Activated naive CD4-positive, alpha-beta T cell treated with anti-CD3 and anti-CD28 coated beads, Interleukin-2, amount 50 U/mL, for 16 hours (primary cell): ENCODE measurements around the gene SLTM.
"Not testable (repeated sequence)": the region's sequence is repeated elsewhere in the genome, so short reads cannot be mapped to it uniquely, and the experiment has no call there.

Source experiments
- DNase-seq: peaks from one replicate; pipeline ENCODE4 v3.0.0-alpha.2; 2020

SLTM gene

DNA sequence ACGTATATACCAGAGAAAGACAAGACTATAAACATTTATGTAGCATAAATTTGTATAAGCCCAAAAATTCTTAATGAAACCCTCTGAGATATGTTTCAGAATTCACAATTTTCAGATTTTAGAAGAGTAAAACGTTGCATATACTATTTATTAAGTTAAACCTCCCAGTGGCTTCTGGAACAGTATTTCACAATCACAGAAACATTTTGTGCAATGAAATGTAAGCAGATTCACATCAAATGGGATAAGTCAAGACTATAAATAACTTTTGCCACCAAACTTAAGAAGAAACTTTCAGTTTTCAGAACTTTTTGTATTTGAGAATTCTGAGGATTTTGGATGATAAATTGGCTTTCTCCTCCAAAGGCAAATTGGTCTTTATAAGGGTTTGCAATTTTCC is 9.2 kb downstream of the SLTM start:
- DNase-seq = no peak

DNA sequence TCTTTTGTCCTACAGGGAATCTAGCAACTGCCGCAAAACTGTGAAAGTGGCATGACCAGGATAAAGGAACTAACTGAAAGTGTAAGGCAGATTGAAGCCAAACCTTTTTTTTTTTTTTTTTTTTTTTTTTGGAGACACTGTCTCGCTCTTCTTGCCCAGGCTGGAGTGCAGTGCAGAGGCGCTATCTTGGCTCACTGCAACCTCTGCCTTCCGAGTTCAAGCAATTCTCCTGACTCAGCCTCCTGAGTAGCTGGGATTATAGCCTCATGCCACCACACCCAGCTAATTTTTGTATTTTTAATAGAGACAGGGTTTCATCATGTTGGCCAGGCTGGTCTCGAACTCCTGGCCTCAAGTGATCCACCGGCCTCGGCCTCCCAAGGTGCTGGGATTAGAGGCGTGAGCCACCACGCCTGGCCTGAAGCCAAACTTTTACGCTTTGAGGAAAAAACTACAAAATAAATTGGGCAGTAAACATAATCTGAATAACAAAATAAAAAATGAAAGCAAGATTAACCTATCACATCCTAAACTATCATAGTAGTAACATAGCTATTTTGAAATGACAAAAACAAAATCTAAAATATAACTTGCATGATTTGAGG is 9.7 kb downstream of the SLTM start:
- DNase-seq = no peak

DNA sequence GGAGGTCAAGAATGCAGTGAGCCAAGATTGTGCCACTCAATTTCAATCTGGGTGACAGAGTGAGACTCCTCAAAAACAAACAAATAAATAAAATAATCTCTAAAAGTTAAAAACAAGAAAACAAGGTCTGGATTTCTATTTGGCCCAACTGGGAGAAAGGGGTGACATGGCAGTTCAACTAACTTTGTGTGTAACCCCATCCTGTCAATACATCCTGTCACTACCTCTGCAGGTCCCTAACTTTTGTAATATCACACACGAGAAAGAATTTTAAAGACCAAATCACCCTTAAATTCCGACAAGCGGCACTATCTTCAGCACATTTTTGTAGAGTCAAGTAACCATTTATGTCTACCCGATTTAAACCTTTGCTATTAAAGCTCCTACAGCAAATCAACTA is 10.2 kb downstream of the SLTM start:
- no peak for DNase-seq

DNA sequence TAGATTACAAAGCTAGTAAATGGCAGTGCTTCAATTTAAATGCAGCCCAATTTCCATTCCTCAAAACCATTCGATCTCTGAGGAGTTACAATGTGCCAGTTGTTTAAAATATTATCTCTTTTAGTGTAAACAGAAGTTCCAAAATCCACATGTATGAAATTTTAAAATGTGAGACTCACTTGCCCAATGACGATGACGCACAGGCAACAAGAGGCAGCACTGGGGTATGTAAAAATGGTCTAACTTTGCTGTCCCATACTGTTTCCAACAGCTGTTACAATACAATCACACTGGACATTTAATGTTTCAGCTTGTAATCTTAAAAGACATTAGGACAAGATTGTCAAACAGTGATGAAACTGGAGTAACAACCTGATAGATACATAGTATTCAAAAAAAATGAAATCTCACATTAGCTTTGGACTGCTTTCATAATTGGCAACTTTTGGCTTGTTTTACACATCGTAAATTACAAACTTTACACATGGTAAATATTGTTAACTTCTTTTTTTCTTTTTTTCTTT is 12.2 kb downstream of the SLTM start:
- DNase-seq = no peak

DNA sequence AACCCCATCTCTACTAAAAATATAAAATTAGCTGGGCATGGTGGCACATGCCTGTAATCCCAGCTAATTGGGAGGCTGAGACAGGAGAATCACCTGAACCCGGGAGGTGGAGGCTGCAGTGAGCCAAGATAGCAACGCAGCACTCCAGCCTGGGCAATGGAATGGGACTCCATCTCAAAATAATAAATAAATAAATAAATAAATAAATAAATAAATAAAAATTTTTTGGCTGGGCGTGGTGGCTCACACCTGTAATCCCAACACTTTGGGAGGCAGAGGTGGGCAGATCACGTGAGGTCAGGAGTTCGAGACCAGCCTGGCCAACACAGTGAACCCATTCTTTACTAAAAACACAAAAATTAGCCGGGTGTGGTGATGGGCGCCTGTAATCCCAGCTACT is 13.0 kb downstream of the SLTM start:
- DNase-seq = not testable (repeated sequence)

DNA sequence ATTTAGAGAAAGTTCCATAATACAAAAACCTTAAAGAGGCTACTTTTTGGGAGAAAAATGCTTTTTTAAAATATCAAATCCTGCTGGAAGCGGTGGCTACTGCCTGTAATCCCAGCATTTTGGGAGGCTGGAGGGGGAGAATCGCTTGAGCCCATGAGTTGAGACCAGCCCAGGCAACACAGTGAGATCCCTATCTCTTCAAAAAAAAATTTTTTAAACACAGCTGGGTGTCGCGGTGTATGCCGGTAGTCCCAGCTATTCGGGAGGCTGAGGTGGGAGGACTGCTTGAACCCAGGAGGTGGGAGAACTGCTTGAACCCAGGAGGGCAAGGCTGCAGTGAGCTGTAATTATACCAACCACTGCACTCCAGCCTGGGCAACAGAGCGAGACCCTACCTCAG is 14.2 kb downstream of the SLTM start:
- DNase-seq = no peak

DNA sequence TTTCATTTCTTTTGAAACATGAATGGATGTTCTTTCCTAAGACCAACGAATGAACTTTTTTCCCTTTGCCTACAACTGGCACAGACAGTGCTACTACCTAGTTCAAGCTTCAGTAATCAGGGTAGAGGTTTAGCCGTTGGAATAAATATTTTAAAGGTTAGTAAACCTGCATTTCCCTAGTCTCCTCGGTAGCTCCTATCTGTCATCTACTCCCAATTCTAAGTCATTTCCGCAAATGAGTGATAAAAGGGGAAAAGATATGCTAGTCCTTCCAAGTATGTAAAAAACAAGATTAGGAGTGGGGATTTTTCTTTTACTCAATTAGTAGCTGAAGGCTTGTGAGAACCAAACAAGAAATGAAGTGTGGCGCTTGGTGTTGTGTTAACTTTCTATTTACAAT is 15.2 kb downstream of the SLTM start:
- no peak for DNase-seq

DNA sequence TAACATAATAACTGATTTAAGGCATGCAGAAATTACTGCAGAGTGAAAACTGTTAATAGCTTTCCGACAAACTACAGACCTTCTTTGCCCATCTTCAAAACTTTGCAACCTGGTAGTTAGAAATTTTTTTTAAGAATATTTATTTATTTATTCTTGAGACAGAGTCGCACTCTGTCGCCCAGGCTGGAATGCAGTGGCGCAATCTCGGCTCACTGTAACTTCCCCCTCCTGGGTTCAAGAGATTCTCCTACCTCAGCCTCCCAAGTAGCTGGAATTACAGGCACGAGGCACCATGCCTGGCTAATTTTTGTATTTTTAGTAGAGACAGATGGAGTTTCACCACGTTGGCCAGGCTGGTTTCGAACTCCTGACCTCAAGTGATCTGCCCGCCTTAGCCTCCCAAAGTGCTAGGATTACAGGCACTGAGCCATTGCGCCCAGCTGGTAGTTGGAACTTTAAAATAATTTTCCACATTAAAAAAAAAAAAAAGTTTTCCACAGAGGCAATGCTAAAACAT is 15.8 kb downstream of the SLTM start:
- not testable (repeated sequence) for DNase-seq

DNA sequence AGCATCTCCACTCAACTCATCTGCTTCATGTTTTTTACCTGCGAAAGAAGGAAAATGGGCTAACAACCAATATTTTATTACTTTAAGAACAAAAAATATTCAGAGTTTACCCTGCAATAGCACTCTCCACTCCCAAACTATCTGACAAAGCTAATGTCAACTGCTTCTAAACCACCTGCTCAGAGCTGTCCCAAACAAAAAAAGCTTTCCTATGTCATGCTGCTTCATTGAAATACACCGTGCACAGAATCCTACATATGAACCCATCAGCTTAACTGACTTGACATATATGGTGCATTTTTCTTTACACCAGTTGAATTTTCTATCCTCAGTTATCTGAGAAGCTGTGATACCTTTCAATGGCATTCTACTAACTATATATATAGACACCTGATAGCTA is 16.5 kb downstream of the SLTM start:
- no peak for DNase-seq

DNA sequence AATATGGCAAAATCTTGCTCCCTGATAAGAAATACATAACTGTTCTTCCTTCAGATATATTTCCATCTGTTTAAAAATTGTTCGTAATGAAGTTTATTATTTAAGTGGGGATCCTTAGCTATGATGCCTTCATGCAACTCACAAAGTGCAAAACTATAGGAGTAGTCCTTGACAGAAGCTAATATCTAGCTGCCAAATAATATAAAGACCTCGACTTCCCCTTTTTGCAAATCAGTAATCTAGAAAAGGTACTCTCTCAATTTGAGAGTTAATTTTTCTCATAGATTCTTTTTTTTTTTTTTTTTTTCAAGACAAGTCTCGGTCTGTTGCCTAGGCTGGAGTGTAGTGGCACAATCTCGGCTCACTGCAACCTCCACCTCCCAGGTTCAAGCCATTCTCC is 23.0 kb downstream of the SLTM start:
- DNase-seq = no peak

DNA sequence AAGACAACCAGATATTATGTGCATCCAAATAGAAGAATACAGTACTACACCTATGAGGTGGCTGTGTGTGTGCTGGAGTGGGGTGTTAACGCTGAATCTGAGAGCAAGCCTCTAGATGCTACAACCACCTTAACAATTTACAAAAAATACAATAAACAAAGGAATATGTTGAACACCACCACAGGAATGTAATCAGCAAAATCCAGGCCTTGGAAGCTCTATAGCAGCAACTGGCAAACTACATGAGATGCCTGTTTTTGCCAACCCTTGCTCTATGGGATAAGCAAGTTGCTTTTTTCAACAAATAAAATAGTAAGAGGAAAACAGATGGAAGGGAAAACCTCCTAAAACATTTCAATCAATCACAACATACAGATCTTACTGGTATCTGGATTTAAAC is 23.9 kb downstream of the SLTM start:
- no peak for DNase-seq

DNA sequence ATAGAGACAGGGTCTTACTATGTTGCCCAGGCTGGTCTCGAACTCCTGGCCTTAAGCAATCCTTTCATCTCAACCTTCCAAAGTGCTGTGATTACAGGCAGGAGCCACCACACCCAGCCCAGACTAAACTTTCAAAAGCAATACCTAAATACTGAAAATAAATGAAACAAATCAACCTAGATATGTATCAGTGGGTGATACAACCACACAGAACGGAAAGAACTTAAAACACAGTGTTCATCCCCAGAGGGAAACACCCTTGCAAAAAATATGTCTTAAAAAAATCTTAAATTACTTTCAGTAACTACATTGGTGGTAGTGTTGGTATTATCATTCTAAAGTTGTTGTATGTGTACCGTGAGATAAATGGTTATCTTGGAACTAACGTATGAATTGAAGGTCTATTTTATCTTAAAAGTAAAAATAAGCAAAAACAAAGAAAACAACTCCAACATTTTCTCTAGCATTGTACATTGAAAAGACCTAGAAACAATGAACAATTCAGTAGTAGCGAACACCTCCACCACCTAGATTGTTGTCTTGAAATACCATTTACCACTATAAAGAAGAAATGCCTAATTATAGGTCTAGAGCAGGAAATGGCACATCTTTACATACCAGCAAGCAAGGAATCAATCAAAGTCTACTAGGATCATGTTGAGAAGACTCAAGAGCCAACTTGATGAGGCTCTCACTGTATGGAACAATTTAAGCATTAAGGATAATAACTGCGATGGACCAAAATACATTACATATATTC is 24.7 kb downstream of the SLTM start:
- no peak for DNase-seq

DNA sequence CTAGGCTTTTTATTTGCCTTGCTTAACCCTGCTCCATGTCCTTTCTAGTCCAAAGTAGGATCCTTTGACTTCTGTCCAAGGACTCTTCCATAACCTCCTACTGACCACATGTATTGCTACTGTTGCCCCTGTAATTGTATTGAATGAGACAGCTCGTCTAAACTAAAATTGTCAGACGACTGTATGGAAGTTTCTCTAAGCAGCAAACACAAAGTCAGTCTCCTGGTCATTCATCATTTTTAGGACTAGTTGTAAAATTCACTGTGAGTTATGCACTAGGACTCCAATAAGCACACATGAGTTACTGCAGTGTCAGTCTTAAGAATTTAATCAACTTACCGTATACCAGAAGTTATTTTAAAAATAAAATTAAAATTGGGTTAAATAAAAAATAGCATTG is 32.8 kb downstream of the SLTM start:
- no peak for DNase-seq

DNA sequence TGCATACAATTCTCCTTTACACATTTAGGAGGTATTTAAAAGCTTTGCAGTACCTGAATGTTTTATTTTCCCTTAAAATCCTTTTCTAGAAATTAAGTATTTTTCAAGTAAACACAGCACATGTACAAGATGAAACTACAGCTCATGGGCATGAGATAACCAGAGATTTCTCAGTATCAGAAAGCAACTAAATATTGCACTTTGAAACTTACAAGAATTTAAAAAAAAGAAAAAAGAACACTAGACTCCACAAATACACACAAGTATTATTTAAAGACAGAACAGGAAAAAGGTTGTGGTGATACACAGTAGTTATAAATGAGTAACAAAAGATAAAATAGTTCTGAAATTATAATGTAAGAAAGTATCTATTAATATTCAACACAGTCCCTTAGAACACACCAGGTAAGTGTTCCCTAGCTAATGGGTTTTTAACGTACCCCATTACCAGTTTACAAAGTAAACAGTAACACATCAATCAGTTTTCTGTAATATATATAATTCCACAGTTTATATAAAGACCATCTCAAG is 35.3 kb downstream of the SLTM start:
- DNase-seq = no peak

DNA sequence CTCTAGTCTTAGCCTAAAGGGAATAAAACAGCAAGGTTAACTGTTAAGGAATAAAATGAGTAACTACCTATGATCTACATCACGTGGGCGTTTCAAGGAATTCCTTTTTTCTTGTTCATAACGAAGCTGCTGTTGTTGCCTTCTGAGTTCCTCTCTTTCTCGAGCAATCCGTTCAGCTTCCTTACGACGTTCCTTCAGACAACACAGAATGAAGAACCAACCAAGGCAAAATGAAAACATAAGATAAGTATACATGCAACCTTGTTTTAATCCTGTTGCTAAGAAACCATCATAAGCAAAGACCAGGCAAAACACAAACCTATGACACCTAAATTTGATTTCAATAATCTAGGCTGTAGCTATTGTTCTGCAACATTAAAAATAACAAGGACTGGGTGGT is 44.1 kb downstream of the SLTM start:
- no peak for DNase-seq

DNA sequence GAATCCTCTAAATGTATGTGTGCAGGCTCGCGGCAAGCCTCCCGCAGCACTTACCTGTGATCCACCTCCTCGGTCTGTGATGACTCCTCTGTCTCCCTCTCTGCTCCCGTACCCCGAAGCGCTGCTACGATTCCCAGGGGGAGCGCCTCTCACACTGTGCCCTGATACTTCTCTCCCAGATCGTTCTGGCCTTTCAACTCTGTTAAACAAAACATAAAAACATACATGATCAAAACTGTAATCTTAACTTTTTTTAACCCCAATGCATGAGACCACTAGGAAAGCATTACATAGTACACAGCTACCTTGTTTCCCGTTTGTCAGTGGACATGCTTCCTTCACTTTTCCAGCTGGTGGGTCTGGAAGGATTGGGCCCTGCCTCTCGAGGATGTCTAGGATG is 46.6 kb downstream of the SLTM start:
- DNase-seq = no peak

DNA sequence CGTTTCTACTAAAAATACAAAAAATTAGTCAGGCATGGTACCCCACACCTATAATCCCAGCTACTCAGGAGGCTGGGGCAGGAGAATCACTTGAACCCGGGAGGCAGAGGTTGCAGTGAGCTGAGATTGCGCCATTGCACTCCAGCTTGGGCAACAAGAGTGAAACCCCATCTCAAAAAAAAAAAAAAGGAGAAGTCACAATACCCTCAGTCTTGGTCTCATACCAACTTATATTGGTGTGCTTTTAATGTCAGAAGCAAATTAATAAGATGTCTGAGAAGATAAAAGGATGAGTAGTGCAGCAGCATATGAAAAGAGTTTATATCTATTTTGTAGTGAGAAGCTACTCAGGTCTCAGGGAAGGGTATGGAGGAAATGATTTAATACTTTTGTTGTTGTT is 49.6 kb downstream of the SLTM start:
- not testable (repeated sequence) for DNase-seq

DNA sequence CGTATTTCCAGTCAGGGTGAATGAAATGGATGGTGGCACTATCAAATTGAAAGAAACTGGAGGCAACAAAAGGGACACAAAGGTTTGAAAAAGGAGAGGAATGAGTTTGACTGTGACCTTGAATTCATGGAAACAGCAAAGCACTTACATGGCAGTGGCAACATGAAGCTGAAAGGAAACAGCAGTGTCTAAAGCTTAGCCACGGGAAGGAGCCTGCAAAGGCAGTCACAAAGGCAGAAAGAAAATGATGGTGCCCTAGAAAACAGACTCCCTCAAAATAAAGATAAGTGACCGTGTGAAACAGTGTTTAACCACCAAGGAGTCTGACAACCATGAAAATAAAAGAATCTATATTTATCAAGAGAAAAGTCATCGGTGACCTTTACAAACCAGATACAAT is 51.2 kb downstream of the SLTM start:
- DNase-seq = no peak

DNA sequence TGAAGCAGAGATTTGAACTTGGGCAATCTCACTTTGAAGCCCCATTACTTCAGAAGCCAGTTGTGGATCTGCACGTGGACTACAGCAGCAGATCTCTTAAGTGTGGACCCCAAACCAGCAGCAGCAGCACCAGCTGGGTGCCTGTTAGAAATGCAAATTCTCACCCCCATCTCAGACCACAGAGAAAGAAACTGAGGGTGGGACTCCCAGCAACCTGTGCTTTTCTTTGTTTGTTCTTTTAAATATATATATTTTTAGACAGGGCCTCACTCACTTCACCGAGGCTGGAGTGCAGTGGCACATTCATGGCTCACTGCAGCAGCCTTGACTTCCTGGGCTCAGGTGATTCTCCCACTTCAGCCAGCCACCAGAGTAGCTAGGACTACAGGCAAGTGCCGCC is 53.2 kb downstream of the SLTM start:
- no peak for DNase-seq

DNA sequence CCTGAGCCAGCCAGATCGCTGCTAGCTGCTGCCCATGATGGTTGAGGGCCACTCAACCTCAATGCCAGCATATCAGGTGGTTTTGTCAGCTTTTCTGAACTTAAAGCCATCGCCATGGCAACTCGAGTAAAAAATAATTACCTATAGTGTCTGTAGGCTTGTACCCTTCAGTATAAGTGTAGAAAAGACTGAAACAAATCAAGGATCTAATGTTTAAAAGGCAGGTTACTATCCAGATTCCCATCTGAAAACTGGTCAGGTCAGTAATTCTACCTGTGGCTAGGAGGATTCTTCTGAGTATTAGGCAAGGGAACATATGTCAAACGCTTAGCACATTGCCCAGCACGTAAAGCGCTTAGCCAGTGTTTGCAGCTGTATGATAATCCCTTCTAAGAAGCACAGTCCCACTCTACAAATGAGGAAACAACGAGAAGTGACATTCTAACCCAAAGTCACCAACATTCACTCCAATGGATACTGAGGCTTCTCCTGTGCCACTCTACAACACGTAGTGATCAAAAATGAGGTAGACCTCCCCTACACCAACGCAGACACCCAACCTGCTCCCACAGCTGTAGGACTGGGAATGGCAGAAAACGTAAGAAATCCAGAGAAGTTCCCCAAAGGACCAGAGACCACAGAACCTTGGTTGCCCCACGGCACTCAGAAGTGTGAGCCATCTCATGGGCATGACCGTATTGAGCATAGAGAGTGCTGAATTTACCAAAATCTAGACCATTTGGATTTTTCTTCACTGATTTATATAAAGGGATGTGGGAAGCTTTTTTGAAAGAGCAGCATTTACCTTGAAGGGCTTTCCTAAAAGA is 55.3 kb downstream of the SLTM start:
- no peak for DNase-seq

DNA sequence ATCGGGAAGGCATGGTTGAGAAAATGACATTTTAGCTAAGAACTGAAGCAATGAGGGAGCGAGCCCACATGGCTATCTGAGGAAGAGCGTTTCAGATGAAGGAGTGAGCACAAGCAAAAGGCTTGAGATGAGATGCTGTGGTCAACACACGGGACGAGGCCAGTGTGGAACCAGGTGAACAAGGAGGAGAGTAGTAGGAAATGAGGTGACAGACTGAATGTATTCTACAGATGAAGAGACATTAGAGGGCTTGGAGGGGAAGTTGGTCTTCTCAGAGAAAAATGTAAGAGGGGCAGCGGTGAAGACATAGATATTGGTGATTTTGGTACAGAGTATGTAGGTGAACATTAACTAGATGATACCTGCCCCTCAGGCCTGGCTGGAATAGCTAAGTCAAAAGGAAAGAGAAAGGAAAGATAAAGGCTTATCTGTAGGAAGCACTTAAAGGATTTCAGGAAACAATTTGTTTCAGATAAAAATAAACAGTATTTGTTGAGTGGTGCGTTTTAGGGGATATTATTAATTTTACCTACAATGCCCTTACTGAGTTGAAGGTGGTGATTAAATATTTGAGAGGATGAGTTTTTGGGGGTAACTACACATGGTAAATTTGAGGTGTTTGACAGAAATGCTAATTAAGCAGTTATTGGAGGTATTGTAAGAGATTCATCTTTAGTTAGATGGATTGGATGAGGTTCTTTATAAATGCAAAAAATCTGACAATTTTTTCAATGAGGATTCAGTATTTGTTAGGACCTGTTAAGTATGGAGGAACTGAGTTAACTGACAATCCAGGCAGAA is 57.0 kb downstream of the SLTM start:
- no peak for DNase-seq

DNA sequence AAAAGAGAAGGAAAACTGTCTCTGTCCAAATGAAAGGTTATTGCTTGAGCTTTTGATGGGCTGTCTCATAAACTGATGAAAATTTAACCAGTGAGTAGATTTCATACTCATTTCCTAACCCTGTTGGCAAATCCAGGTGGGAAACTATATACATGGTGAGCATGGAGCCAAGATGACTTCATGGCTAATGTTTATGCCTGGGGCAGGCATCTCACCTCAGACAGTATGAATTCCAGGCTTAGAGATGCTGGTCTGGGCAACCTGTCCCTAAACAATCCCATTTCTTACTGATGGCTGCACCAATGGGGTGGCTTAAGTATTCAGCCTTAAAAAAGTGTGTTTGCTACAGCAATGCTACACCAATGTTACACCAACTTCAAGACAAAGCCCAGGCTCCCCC is 58.1 kb downstream of the SLTM start:
- no peak for DNase-seq

DNA sequence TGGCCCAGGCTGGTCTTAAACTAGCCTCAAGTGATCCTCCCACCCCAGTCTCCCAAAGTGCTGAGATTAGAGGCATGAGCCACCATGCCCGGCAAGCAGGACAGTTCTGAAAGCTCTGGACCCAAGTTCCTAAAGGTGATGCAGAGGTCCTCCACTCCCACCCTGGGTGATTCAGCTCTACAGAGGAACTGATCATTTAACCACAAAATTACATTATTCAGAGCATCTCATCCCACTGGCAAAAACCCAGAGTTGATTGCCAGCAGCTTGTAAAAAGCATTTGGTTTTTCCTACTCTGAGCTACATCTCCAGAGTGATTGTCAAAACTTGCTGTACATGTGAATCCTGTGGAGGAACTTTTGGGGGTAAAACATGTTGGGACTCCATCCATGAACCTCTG is 60.2 kb downstream of the SLTM start:
- DNase-seq = no peak
